ENCODE data around the gene POTEB3.
"Not testable (repeated sequence)": the region's sequence is repeated elsewhere in the genome, so short reads cannot be mapped to it uniquely, and the experiment has no call there.

POTEB3 gene

DNA sequence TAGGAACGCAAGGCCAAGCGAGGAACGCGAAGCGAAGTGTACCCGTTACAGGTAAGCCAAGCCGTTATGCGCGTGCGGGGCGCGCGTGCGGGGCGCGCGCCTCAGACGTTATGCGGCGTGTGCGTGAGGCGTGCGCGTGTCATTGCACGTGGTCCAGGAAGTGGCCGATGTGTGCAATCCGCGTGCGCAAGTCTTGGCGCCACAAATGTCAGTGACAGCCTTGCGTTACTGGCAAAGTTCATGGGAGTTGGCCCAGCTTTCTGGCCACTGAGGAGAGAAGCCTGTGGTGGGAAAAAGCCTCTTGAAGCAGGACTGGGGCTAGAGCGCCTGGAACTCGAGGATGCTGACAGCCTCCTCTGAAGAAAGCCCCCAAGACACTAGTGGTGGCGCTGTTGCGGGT is at the start of gene POTEB3:
POTEB3 (minus strand) TSS at position 101 of the 400 bp plus-strand sequence. CDS start 488 bp downstream, outside the sequence.
- FAIRE-seq: not testable (repeated sequence)

DNA sequence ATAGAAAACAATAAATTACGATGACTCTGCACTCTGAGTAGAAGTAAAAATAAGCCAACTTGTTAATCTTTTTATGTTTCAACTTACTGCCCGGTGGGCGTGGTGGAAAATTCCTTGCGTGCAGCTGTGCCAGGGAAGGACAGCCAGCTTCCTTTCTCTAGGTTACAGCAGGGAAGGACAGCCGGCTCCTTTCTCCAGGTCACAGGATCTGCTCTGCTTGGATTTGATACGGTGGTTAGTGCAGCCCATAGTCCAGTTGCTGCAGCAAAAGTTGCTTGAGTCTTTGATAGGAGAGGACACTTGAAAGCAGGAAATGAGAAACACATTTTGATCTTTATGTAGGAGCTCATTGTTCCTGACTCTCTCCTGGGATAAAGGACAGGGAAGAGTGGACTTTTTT is 13.4 kb upstream of the POTEB3 start:
- FAIRE-seq: not testable (repeated sequence)

DNA sequence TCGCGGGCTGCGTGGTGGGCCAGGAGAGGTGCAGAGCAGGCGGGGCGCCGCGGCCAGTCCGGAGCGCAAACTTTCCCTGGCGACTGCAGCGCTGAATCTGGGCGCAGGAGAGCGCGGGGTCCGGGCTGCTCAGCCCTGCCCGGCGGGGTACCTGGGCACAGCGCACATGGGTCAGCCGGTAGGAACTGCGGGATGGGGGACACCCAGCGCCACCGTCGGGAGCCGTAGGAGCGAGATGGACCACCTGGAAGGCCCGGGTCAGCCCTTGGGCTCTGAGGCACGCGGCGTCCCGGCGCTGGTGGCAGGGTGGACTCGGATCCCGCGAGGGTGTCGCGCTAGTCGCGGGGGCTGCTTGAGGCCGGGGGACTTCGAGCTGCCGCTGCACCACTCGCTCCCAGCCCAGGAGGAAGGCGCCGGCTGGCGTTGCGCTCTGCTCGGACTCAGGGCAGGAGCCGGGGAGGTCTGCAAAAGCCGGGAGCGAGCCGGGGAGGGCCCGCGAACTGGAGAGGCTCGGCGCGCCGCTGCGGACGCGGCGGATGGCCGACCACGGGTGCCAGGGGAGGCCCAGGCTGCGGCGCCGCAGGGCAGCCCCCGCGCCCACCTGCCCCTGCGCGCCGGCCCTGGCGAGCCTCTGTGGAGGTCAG is 11.7 kb upstream of the POTEB3 start:
- not testable (repeated sequence) for FAIRE-seq

DNA sequence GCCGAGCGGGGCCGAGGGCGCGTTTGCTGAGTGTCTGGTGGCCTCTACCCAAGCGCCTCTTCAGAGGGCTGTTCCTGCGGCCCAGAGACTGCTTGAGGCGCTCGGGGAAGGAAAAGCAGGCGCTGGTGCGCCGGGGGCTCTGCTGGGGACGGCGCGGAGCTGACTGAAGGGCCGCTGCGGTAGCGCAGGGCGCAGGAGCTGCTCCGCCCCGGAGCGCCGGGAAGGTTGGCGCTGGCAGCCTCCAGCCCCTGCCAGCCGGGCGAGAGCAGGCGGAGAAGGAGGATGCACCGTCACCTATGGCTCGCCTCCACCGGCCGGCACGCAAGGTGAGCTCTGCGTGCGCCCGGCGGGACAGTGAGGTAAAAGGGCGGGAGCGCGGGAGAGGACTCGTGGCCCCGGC is 11.2 kb upstream of the POTEB3 start:
- not testable (repeated sequence) for FAIRE-seq

DNA sequence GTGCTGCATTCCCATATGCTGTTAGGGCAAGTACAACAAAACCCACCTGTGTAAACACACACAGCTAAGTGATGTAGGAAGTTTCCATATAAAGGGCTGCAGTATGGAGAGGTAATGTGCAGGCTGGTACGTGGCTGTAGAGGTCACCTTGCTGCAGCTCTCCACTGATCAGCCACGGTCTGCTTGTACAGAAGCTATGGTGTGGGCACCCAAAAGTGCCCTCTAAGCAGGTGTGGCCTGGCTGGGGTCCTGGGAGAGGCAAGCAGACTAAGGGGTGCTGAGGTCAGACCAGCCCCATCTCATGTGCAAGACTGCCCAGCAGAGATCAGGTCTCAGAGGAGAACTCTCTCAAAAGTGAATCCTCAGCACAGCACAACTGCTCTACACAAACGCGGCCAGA is 32.9 kb downstream of the POTEB3 start:
- not testable (repeated sequence) for FAIRE-seq

DNA sequence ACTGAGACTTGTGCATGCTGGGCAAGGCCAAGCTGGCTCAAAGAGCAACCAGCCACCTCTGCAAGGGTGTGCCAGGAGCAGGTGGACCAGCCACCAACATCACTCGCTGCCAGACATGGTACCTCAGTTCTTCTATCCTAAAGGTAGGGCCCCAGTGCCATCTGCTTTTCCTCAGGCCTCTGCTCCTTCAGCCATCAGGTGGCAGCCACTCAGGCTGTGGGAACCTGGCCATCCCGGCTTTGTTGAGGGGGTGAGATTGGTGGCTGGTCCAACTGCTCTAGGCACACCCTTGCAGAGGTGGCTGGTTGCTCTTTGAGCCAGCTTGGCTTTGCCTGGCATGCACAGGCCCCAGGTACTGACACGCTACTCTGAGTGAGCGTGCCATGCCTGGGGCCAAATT is 38.8 kb downstream of the POTEB3 start:
- FAIRE-seq: not testable (repeated sequence)

DNA sequence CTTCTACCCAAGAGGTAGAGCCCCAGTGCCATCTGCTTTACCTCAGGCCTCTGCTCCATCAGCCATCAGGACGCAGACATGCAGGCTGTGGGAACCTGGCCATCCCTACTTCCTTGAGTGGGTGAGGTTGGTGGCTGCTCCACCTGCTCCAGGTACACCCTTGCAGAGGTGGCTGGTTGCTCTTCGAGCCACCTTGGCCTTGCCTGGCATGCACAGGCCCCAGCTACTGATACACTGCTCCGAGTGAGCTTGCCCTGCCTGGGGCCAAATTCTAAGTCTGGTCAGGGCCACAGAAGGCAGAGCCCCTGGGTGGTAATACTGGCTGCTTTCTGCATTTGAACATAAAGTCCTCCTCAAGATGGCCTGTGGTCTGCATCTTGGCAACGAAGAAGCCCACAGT is 41.2 kb downstream of the POTEB3 start:
- FAIRE-seq: not testable (repeated sequence)

DNA sequence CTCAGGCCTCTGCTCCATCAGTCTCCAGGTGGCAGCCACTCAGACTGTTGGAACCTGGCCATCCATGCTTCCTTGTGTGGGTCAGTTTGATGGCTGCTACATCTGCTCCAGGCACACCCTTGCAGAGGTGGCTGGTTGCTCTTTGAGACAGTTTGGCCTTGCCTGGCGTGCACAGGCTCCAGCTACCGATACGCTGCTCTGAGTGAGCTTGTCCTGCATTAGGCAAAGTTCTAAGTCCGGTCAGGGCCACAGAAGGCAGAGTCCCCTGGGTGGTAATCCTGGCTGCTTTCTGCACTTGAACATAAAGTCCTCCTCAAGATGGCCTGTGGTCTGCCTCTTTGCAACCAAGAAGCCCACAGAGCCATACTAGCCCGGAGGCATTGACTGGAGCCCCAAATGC is 41.8 kb downstream of the POTEB3 start:
- FAIRE-seq: not testable (repeated sequence)

DNA sequence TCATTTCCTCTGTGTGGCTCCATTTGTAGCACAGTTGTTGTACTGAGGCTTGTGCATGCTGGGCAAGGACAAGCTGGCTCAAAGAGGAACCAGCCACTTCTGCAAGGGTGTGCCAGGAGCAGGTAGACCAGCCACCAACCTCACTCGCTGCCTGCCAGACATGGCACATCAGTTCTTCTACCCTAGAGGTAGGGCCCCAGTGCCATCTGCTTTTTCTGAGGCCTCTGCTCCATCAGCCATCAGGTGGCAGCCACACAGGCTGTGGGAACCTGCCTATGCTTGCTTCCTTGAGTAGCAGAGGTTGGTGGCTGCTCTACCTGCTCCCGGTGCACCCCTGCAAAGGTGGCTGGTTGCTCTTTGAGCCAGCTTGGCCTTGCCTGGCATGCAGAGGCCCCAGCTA is 42.6 kb downstream of the POTEB3 start:
- not testable (repeated sequence) for FAIRE-seq

DNA sequence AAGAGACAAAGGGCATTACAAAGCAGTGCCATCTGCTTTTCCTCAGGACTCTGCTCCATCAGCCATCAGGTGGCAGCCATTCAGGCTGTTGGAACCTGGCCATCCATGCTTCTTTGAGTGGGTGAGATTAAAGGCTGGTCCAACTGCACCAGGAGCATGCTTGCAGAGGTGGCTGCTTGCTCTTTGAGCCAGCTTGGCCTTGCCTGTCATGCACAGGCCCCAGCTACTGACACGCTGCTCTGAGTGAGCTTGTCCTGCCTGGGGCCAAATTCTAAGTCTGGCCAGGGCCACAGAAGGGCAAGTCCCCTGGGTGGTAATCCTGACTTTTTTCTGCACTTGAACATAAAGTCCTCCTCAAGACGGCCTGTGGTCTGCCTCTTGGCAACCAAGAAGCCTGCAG is 43.1 kb downstream of the POTEB3 start:
- FAIRE-seq: not testable (repeated sequence)

DNA sequence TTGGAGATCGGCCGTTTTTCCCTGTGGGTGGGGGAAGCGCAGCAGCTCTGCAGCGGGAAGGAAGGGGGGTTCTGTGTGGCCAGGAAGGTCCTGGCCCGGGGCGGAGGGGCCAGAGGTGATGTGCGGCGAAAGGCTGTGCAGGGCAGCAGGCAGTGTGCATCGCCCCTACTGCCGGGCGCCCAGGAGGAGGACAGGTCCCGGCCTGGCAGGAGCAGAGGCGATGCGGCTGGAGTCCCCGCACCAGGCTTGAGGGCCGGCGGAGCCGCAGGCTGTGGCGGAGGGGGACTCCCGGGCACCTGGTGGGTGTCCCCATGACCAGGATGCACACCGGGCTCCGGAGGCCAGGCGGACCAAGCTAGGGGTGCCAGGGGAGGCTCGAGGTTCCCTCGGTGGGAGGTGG is 54.3 kb downstream of the POTEB3 start:
- FAIRE-seq: not testable (repeated sequence)

DNA sequence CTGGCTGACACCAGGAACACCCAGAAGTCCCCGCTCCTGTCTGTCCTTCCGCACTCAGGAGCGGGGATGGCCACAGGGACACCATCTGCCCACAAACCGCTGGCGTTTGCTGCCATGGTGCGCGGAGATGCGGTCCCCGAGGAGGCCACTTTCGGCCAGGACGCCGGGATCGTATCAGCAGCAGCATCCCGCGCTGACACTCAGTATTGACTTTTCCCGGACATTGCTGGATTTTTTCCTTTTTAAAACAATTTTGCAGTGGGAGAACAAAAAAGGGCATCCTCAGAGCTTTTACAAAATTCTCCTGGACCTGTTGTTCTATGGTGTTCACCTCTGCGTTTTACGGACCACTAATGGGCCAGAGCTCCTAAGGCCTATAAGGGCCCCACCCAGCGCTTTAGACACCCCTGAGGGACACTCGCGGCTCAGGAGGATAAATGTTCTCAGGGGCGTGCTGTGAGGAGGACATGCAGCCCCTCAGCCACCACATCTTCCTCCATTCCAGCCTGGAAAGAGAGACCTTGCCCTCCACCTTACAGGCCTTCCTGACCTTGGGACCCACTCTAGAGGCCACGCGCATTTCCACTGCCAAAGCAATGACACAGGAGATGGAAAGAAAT is 56.3 kb downstream of the POTEB3 start:
- FAIRE-seq: not testable (repeated sequence)

DNA sequence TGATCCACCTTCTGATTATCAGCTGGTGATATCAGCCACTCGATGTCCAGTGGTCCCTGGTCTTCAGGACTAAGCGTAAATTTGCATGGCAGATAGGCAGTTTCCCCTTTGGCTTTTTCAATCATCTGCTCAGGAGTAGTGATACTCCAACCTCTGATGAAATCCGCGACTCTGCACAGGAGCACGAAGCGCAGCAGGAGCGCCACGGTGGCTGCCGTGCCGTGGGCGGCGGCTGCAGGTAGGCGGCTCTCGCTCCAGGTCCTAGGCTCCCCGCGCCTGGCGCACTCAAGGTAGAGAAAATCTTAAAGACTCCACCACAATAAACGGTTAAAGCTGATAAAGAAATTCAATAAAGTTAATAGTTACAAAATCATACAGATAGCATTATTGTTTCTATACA is 66.6 kb downstream of the POTEB3 start:
- not testable (repeated sequence) for FAIRE-seq

DNA sequence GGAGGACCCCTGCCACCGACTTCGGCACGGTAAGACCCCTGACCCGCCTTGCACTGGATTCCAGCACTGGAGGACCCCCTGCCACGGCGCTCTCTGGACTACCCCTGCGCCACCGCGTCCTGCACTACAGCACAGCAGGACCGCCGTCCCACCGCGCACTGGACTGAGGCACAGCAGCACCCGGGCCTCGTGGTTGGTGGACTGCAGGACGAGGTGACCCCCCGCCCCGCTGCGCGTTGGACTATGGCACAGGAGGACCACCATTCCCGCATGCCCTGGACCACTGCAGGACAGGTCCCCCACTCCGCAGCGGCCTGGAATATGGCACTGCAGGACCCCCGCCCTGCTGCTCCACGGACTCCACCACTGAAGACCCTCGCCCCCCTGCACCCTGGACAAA is 71.1 kb downstream of the POTEB3 start:
- not testable (repeated sequence) for FAIRE-seq

DNA sequence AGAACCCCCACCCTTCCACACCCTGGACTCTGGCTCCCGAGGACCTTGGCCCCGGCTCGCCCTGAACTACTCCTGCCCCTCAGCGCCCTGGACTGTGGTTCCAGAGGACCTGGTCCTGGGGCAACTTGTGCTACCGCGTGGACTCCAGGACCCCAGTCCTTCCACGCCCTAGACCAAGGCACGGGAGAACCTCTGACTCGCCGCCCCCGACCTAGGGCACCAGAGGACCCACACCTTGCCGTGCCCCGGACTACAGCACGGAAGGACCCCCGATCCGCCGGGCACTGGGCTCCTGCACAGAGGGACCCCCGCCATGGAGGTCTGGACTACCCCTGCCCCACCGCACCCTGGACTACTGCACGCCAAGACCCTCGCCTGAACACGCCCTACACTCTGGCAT is 71.7 kb downstream of the POTEB3 start:
- FAIRE-seq: not testable (repeated sequence)
